Activated CD4-positive, alpha-beta T cell treated with anti-CD3 and anti-CD28 coated beads for 24 hours (primary cell): ENCODE results near the gene EXOC6B.
A peak's percentile ranks its signal among the peaks of the same experiment; 100 is the strongest.

Source experiments
- DNase-seq, 2 donors: peaks; one replicate each; pipeline ENCODE4 v3.0.0-alpha.2; 2020; ENCODE audit warnings: low read depth in 2 of 2

Gene EXOC6B

DNA sequence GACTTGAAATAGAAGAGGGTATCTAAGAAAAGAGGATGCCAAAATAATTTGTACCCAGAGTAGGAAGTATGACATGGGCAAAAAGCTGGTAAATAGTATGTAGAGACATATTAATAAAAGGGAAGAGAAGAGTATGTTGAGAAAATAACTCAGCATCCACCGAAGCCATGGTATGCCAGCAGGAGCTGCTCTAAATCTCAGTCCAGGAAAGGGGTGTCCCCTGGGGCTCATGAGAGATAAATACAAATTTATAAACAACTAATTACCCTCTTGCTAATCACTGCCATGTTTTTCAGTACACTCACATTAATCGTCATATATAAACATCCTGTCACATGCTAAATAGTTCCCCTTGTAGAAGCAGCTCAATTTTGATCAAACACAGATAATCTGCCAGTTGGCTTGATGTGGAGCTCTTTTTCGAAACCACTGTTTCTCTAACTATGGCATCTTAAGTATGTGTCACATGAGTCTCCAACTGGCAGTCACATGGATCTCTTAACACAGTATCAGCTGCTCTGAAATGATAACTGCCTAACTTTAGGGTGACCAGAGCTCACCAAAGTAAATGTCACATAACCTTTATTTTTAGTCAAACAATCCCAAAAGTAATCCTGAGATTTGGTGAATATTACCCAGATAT is 31.9 kb downstream of the EXOC6B start:
- DNase-seq: no peak

GRCh38 chr2:72789241-72789640 is 36.6 kb downstream of the EXOC6B start:
- no peak for DNase-seq

DNA sequence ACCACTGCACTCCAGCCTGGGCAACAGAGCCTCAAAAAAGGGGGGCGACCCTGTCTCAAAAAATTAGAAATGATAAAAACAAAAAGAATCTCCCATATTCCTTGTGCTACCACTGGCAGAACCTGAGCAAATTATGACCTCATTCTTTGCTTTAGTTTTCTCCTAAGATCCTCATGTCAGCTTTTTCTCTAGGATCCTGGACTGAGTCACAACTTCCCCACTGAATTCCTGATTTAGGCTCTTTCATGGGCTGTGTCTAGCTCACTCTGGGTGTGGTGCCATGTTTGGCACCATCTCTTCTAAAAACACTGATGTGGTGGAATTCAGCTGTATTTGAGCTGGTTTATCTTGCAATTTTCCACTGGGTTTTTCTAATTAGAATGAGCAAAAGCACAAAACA is 37.1 kb downstream of the EXOC6B start:
- DNase-seq: no peak

DNA sequence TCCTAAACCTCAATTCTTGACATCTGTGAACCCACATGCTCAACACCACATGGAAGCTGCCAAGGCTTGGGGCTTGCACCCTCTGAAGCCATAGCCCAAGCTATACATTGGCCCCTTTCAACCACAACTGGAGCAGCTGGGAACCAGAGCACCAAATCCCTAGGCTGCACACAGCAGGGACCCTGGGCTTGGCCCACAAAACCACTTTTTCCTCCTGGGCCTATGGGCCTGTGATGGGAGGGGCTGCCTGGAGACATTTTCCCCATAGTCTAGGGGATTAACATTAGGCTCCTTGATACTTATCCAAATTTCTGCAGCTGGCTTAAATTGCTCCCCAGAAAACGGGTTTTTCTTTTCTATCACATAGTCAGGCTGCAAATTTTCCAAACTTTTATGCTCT is 40.3 kb downstream of the EXOC6B start:
- no peak for DNase-seq

DNA sequence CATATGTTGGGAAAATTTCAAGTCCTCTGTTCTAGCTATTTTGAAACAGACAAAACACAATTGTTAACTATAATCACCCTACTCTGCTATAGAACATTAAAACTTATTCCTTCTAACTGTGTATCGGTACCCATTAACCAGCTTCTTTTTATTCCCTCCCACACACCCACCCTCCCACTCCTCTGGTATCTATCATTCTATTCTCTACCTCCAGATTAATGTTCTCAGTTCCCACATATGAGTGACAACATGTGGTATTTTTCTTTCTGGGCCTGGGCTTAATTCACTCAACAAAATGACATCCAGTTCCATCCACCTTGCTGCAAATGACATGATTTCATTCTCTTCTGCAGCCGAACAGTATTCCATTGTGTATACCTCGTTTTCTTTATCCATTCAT is 43.3 kb downstream of the EXOC6B start:
- DNase-seq: no peak

DNA sequence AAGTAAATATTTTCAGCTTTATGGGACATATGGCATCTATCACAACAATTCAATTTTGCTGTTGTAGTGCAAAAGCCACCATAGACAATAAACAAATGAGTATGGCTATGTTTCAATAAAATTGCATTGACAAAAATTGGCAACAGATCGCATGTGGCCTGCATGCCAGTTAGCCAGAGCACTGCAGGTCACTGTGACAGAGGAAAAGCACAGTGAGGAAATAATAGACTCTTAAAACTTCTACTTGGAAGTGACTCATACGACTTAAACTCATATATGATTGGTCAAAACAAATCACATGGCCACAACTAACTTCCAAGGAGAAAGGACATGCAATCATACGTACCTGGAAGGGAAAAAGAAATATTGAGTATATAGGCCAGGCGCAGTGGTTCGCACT is 44.4 kb downstream of the EXOC6B start:
- DNase-seq: no peak

DNA sequence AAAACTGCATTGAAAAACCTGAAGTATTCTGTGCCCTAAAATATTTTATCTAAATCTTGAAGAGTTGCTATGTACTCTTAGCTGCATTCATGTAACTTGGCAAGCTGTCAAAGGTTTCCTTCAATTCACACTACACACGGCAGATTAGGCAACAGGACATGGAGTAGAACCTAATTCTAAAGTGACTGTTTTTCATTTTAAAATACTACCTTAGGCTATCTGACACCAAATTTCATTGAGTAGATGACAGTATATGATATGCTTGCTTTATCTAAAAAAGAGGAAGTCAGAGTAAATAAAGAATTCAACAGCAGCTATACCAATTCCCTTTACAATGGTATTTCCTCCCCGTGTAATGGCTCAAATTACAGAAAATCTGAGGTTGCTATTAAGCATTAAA is 45.4 kb downstream of the EXOC6B start:
- DNase-seq: no peak

DNA sequence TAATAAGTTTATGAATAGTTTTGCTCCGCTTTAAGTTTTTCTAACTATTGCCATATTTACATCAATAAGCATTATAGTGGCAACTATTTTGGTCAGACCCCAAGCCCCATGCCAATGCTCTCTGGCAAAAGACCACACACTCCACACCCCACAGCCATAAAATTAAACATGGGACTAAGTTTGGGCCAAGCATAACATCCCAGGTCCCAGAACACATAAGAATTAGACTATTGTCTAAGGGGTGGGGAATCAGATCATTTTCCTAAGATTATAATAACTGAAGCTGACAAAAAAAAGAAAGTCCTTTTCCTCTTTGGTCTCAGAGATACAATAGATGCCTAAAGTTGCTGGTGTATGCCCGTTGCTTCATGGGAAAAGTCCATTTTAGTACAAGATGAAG is 46.3 kb downstream of the EXOC6B start:
- no peak for DNase-seq

DNA sequence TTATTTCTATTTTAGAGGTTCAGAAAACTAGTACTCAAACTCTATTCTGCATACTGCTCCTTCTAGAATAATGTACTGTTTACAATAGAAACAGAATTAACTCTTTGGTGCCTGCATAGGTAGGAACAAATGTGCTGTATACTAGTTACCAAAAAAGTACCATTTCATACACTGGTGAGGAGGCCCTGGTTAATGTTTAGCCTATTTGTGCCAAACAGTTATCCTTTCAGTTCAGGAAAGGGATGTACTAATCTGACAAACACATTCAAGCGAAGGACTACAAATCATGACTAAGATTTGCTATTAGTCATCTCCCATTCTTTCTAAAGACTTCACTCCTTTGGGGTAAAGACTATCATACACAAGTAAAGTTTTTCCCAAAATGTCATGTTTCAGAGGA is 47.4 kb downstream of the EXOC6B start:
- no peak for DNase-seq

DNA sequence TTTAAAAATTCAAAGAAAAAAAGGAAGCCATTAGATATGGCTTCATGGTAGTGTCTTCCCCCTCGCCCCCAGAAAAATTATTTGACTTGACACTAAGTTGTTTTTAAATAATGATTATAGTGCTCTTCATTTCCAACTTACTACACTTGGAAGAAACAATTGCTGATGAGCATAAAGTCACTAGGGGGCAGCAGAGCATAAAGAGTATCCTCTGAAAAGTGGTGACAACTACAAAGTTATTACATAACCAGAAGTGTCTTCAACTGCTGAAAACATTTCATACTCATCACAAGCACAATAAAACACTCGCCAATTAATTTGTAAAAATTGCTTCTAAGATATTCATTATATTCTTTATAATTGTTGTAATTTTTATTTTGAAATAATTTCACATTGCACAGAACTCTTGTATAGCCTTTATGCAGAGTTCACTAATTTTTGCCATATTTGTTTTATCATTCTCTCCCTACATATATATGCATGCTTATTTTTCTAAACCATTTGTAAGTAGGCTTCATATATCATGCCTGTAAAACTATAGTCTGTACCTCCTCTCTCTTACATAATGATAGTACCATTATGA is 54.9 kb downstream of the EXOC6B start:
- DNase-seq: peak; percentile 4 to 65

DNA sequence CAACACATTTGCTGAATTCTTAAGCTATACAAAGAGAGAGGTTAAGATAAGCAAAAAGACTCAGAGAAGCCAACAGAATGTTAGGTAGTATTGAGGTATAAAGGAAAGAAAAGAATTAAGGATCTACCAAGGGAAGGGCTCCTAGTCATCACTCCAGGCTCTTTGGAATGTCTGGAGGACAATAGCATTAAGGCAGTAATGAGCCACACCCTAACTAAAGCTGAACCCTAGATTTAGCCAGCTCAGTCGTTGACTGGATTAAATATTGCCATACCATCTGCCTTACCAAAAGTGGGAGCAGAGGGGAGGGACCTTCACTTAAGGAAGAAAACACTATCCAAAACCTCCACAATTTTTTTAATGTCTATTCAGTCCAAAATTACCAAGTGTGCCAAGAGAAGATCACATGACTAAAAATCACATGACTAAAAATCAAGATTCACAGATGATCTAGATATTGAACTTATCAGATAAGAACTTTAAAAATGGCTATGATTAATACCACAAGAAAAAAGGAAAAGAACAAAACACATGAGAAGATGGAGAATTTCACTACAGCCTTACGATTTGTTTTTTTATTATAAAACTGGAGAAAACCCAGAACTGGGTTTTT is 59.7 kb downstream of the EXOC6B start:
- no peak for DNase-seq

GRCh38 chr2:72762276-72762675 is 63.6 kb downstream of the EXOC6B start:
- DNase-seq: no peak

- no peak for DNase-seq
Measured at GRCh38 chr2:72759755-72760154, 66.1 kb downstream of the EXOC6B start.

DNA sequence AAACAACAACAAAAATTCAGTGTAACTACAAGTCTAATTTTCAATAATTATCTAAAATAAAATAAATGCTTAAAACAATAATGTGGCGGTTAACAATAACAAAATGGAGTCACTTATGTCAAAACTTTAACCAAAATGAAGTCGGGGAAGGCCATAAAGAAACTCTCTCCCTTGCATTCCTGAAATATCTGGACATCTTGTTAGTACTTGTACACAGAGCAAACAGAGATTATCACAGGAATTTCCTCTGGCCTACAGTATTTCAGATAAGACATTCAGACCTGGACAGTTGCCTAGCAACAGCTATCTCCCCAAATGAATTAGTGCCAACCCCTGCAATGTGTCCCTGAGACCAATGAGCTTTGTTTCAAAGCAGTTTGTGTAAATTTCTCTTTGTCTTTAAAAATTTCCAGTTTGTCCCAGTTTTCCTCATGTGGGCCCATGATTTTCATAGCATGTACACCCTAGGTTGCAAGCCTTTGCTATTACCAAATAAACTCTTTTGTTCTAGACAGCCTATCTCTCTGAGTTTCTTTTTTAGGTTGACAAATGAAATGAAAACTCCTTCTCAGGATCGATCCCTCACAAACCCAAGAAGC is 68.6 kb downstream of the EXOC6B start:
- no peak for DNase-seq

- DNase-seq: no peak
Measured at GRCh38 chr2:72755647-72756423, 70.0 kb downstream of the EXOC6B start.

GRCh38 chr2:72754628-72755320 is 71.1 kb downstream of the EXOC6B start:
- no peak for DNase-seq

- DNase-seq: no peak
Measured at GRCh38 chr2:72750977-72751639, 74.7 kb downstream of the EXOC6B start.

- DNase-seq: no peak
Measured at GRCh38 chr2:72750466-72750865, 75.4 kb downstream of the EXOC6B start.

DNA sequence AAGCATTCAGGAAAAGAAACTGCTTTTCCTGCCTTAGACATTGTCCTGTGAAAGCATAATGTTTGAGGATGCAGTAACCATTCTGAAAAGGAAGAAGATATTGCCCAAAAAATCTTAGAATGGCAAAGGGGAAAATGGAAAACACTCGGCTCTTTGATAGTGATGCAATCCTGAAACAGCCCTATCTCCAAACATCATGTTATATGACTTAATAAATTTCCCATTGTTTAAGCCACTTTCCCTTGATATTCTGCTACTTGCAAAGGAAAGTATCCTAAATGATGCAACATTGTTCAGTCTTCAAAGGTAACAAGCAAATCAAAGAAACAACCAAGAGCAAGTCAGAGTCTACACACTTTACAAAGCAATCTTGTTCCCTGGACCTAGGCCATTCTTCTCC is 78.5 kb downstream of the EXOC6B start:
- DNase-seq: no peak

- DNase-seq: no peak
Measured at GRCh38 chr2:72745679-72746368, 80.0 kb downstream of the EXOC6B start.

DNA sequence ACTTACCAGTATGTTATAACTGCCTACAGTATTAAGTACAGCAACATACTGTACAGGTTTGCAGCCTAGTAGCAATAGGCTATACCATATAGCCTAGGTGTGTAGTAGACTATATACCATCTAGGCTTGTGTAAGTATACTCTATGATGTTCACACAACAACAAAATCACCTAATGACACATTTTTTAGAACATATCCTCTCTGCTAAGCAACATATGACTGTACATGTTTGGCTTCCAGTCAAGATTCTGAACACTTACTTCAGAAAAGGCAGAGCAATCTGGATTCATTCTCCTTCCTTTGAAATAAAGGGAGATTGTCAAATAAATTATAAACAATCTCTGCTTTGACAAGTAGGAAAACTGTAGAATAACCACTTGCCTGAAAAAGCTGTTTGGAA is 81.8 kb downstream of the EXOC6B start:
- DNase-seq: no peak
